Stimulated activated CD4-positive, alpha-beta T cell treated with anti-CD3 and anti-CD28 coated beads, Interleukin-15, amount 100 ng/mL, for 24 hours (primary cell): Measurements from ENCODE around the gene LLPH.

Source experiments
- DNase-seq: peaks from one replicate; pipeline ENCODE4 v3.0.0-alpha.2; 2020

Gene LLPH

DNA sequence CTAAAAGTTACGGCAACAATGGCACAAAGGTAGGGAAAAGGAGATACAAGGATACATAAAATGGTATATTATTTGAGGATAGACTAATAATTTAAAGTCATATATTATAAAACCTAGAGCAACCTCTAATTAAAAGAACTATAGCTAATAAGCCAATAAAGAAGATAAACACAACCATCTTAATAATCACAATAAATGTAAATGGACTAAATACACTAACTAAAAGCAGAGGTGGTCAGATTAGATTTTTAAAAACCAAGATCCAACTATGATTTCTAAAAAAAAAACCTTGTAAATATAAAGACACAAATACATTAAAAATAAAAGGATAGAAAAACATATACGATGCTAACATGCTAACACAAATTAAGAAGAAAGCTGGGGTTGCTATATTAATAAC, 10.7 kb upstream of the LLPH start:
- no peak for DNase-seq

DNA sequence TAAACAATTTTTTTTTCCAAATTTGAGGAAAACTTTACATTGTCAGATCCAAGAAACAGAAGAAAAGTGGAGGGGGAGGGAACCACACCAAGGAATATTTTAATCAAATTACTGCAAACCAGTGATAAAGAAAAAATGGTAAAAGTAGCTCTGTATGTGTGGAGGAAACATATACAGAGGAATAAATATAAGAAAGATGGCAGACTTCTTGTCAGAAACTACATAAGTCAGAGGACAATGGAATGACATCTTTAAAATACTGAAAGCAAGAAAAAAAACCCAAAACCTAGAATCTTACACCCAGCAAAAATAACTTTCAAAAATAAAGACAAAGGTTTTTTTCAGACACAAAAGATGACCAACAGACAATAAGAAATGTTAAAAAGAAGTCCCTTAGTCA, 10.2 kb upstream of the LLPH start:
- DNase-seq: no peak

- no peak for DNase-seq
These were observed 8.8 kb upstream of the LLPH start for GRCh38 chr12:66139328-66139727.

GRCh38 chr12:66137937-66138336, 7.4 kb upstream of the LLPH start:
- no peak for DNase-seq

DNA sequence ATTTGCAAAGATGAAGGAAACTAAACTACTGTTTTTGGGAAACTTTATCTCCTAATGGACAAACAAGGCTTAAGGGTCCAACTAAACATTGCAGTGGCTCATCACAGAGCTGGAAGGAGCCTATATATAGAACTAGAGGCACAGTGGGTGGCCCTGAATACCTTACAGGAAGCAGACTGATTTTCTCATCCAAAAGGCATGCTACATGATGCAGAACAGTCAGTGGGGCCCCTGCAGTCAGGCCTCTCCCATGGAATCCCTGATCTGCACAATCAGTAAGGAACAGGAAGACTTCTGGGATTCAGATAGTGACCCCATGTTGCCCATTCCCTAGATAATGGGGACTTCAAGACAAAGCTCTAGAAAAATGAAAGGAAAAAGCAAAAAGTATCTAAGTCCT, 1.9 kb upstream of the LLPH start:
- DNase-seq: no peak

- no peak for DNase-seq
These were observed 628 bp upstream of the LLPH start for GRCh38 chr12:66131067-66131688.

DNA sequence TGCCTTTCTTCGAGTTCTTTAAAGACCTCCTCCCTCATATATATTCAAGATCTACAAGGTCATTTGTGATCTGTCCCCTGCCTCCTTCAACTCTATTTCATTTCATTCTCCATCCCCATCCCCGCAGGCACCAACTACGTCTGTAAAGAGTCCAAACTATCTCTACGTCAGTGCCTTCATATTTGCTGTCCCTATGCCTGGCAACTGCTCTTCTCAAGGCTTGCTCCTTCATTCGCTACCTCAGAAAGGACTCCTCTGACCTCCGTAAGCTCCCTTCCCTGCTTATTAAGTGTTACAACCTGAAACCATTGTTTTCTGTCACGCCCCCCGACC, 650 bp downstream of the LLPH start:
- no peak for DNase-seq

DNA sequence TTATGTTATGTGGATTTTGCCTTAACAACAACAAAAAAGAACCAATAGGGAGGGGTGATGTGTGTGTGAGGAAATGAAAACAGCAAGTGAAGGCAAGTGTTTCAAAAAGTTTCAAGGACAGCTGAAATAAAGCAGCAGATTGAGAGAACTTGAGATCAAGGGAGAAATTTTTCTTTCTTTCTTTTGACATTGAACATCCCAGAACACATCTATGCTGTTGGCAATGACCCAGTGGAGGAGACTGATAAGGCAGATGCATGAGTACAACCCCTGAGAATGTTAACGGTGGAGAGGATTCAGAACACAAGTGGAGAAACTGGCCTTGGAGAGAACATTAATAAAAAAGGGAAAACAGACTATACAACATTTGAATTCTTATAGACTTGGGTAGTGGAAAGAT, 2.9 kb downstream of the LLPH start:
- DNase-seq: no peak

DNA sequence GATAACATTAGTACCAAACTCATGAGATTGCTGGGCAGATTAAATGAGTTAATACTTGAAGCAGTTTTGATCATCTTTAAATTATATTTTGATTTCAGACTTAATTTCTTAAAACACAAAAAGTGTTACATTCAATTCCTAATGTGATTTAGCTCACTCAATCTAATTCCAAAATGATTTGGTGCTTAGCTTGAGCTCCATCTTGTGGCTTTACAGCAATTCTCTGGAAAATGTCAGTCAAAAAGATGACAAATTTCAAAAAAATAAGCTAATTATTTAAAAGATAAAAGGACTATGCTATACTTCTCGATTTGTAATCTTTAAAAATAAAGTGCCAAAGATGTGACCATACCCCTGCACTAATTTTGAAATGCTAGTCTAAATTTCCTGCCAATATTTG, 10.1 kb downstream of the LLPH start:
- DNase-seq: no peak

DNA sequence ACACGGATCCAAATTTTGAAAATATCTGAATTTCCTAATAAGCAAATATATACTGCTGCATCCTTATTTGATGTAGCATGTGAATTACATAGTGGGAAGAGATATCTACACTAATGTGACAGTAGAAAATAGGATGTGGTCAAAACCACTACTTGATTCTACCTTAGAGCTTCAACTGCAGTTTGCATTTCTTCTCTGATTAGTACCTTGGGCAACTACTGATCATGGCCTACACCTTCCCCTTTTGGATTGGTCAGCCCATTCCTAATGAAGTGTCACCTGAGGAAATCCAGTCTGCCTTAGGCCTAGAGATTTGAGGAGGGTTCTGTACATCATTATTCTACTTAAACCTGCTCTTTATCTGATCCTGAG, 10.7 kb downstream of the LLPH start:
- no peak for DNase-seq

GRCh38 chr12:66119229-66119869, 11.2 kb downstream of the LLPH start:
- DNase-seq: no peak

- no peak for DNase-seq
These were observed 12.2 kb downstream of the LLPH start for GRCh38 chr12:66118240-66118891.

GRCh38 chr12:66117242-66117641, 13.3 kb downstream of the LLPH start:
- no peak for DNase-seq

DNA sequence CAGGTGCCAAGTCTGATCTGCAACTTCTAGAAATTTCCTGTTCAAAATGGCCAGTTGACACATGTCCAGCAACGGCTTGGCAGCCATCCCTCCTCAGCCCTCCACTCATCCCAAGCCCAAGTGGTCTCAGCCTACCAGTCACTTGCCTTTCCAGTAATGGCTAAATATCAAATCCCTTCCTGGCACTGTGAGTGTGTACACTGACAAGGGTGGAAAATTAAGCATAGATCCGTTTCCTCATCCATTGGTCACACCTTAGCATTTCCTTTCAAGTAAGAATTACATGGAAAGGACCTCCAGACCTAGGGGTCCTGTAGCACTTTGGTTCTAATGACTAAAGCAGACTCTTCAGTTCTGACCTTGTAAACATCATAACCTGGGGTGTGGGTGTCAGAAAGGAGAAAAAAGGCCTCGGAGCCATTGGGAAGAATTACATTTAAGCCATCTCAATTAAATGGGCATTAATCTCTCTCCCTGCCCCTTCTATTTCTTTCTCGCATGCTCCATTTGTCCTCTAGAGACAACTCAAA, 15.4 kb downstream of the LLPH start:
- DNase-seq: no peak

DNA sequence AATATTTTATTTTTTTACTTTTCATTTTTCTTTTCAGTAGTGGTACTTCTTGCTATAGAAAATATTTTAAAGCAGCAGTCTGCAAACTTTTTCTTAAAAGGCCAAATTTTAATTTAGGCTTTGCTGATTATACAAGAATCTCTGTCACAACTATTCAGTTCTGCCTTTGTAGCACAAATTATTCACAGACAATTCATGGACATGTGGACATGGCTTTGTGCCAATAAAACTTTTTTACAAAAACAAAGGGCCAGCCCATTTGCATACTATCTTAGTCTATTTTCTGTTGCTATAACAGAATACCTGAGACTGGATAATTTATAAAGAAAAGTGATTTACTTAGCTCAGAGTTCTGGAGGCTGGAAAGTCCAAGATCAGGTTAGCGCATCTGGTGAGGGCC, 17.1 kb downstream of the LLPH start:
- DNase-seq: no peak

DNA sequence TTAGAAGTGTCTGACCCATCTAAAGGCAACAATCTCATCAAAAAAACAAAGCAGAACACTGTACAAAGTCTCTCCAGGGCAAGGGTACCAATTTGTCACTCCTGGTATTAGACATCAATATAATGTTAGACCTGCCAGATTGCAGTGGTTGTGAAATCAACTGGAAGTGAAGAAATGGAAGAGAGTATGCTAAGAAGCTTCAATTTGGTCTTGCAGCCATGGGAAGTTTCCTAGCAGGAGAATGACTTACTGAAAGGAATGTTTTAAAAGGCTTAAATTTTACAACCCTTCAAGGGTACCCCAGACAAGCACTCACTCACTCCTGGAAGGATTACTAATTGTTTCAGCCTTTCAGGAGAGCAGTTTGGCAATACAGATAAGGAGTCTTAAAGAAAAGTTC, 18.9 kb downstream of the LLPH start:
- DNase-seq: no peak

GRCh38 chr12:66109056-66109455, 21.5 kb downstream of the LLPH start:
- DNase-seq: no peak

GRCh38 chr12:66108386-66108785, 22.2 kb downstream of the LLPH start:
- no peak for DNase-seq

DNA sequence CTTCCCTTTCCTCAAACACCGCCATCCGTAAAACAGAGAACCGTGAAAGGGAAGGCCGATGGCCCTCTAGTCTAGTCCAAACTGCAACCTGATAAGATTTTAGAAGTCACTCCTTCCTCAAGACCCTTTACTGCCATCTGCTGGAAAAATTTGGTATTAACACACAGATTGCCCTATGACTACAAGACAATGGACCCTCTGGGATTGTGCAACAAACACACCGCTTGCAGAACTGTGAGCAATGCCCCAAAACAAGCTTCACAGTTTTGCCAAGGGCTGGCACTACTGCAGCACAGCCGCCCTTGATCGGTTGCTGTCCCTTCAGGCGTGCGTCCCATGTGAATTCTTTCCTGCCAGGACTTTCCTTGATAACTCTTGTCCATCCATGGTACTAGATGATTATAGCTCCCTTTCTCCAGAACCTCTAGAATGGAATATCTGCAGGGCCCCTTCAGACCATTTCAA, 23.1 kb downstream of the LLPH start:
- DNase-seq: peak; percentile 41

DNA sequence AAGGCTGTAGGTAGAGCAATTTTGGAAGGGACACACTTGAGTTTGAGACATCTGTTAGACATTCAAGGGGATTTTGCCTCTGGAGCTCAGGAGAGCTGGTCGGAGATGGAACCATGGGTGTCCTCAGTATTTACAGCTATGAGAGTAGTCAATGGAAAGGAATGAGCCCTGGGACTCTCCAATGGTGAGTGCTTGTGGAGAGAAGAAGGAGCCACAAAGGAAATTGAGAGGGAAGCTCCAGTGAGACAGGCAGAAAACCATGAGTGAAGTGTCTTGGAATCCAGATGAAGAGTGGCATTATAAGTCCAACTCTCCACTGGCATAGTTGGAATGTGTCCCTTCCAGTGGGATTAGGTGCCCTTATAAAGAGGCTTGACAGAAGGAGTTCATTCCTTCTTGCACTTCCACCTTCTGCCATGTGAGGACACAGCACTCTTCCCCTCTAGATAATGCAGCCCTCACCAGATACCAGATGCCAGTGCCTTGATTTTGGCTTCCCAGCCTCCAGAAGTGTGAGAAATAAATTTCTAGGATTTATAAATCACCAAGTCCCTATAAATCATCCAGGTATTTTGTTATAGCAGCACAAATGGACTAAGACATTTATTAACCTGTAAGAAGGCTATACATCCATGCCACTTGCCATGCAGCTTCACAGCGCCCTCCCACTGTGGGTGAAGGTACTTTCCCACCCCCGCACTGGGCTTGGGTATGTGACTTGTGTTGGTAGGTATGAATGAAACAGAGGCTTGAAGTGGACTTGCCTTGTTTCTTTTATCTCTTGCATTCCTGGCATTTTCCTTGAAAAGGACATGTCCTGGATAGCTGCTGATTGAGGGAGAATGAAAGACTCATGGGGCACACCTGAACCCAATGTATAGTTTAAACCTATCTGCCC, 27.3 kb downstream of the LLPH start:
- no peak for DNase-seq

- DNase-seq: no peak
These were observed 37.8 kb downstream of the LLPH start for GRCh38 chr12:66092559-66093269.

GRCh38 chr12:66090157-66090556, 40.4 kb downstream of the LLPH start:
- no peak for DNase-seq
